GM18951 (cell line): Measurements from ENCODE around the gene PXT1.
"Not testable (repeated sequence)": the region's sequence is repeated elsewhere in the genome, so short reads cannot be mapped to it uniquely, and the experiment has no call there.

Experiments used
- POLR2A ChIP-seq: IDR thresholded peaks from 4 replicates; pipeline ENCODE4 v1.6.1; 2011; ENCODE audit warnings: mild to moderate bottlenecking; ENCODE audit not compliant: insufficient read length, insufficient read depth; ENCODE audit errors: extremely low read depth
- in situ Hi-C: fragments of 300-500 bp; cut with MboI; formaldehyde crosslinking; loops from one replicate; pipeline ENCODE4 v1.12.0; 2022; ENCODE audit warnings: low sequenced_read_pairs, mixed read lengths, inconsistent platforms; ENCODE audit not compliant: unreplicated experiment

The PXT1 gene

DNA sequence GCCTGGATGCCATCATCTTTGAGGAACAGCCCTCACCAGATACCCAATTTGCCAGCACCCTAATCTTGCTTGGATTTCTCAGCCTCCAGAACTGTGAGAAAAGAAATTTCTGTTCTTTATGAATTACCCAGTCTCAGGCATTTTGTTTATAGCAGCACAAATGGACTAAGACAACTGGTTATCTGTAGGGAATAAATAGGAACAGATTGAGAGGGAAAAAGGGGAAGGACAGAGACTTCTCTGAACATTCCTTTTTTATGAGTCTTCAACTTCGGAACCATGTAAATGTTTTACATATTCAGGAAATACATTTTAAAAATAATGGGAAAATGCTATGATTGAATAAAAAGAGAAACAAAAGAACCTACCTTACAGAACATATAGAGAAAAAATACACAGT is 21.0 kb upstream of the PXT1 start:
- no peak for TF ChIP-seq POLR2A
- in situ Hi-C loops: no loop called here

DNA sequence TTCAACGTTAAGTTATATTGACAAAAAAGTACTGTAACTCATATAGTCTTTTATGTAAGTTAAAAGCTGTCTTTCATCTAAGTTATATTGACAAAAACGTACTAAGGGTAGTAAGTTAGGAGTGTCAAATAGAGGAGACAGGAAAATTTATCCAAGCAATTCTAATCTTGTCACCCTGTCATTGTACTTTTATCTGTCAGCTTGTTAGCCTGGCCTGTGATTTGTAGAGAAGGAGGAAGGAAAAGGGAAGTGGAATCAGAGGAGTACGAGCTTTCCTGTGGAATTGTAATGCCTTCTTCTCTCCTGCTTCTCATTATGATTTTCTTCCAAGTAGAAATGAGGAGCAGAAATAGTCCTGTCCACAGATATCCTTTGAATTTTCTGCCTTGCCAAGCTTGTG is 19.0 kb upstream of the PXT1 start:
- in situ Hi-C loops: no loop called here
- no peak for TF ChIP-seq POLR2A

GRCh38 chr6:36460916-36461315 is 18.3 kb upstream of the PXT1 start:
- TF ChIP-seq POLR2A: no peak
- in situ Hi-C loops: no loop called here

GRCh38 chr6:36459501-36459900 is 16.8 kb upstream of the PXT1 start:
- in situ Hi-C loops: no loop called here
- TF ChIP-seq POLR2A: no peak

DNA sequence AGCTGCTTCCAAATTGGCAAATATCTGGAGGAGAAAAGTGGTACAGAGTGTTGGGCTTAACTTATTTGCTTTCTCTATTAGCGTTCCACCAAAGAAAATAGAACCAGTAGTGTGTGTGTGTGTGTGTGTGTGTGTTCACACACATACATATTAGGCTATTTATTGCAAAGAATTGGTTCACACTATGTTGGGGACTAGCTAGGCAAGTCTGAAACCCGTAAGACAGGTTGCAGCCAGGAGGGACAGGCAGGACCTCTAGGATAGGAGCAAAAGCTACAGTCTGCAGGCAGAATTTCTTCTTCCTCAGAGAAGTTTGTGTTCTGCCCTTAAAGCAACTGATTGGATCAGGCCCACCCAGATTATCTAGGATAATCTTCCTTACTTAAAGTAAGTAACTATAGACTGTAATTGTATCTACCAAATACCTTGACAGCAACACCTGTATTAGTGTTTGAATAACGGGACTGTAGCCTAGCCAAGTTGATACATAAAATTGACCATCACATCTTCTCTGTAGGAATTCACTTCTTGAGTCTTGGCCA is 12.9 kb upstream of the PXT1 start:
- in situ Hi-C loops: no loop called here
- no peak for TF ChIP-seq POLR2A

DNA sequence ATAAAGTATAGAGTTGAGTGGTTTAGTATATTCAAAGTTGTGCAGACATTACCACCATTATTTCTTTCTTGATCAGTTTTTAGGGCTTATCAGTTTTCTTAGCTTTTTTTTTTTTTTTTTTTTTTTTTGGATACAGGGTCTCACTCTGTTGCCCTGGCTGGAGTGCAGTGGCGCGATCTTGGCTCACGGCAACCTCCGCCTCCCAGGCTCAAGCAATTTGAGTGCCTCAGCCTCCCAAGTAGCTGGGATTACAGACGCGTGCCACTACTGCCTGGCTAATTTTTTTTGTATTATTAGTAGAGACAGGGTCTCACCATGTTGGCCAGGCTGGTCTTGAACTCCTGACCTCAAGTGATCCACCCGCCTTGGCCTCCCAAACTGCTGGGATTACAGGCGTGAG is 10.2 kb upstream of the PXT1 start:
- in situ Hi-C loops: not testable (repeated sequence)

- in situ Hi-C loops: not testable (repeated sequence)
Measured at GRCh38 chr6:36449173-36449572, 6.5 kb upstream of the PXT1 start.

DNA sequence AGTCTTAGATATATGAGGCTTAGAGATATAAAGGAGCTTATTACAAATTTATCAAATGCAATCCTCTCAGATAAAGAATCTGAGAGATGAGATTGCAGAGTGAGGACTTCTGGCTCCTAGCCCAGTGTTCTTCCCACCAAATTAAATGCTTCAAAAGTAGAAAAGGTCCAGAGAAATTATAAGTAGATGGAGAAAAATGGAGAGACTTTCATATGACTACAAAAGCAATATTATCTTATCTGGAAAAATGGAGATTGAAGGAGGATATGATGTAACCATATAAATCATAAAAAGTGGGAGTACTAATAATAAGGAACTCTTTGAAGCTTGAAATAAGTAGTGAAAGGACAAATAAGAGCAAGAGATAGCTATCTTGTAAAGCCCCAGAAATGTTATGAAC is 3.0 kb upstream of the PXT1 start:
- in situ Hi-C loops: no loop called here
- no peak for TF ChIP-seq POLR2A

DNA sequence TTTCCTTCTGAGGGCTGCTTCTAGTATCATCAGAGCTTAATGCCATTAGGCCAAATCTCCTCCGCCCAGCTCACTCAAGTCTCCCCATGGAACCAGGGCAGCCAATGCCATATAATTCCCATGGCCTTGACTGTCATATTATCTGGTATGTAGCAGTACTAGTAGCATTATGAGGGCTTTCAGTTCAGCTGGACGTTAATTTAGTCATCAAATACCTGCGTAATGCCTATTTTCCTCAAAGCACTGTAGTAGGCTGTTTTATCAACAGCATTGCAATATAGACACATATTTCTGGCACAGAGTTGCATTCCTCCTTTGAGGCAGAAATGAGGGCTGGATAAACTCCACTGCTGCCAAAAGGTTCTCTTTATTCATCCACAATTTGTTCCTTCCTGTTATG is 1.8 kb upstream of the PXT1 start:
- in situ Hi-C loops: no loop called here
- no peak for TF ChIP-seq POLR2A

GRCh38 chr6:36443471-36444428 is 1.1 kb upstream of the PXT1 start:
- in situ Hi-C loops: no loop called here
- no peak for TF ChIP-seq POLR2A

- no peak for TF ChIP-seq POLR2A
Measured at GRCh38 chr6:36442103-36442670, 467 bp downstream of the PXT1 start.

DNA sequence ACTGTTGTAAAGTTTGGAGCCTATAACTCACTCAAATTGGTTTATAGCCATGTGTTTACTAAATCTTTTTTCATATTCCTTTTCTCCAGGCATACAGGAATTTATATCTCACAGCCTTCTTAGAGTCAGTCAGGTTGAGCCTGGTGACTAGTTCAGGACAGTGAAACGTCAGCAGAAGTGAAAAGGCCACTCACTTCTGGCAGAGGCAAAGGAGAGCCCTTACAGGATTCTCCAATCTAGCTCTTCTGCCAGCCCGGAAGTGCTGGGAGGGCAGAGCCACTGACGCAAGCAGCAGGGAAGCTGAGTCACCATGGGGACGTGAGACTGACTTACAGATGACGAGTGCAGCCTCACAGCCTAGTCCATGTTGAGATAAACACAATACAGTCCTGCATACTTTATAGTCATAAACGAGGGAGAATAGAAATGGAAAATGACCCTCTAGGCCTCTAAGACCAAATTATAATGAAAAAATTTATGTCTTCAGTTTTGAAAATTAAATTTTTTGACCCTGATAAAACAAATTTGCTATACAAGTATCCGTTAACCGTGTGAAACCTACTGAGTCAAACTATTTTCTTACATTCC is 1.3 kb downstream of the PXT1 start:
- in situ Hi-C loops: no loop called here
- TF ChIP-seq POLR2A: peak; percentile 61

More at GRCh38 chr6:36442103-36442670, 467 bp downstream of the PXT1 start:
- in situ Hi-C loops: no loop called here

- in situ Hi-C loops: no loop called here
- TF ChIP-seq POLR2A: no peak
Measured at GRCh38 chr6:36436466-36436865, 6.2 kb downstream of the PXT1 start.
